GM19397 (cell line): ENCODE results near the gene FCHSD1.
A peak's percentile ranks its signal among the peaks of the same experiment; 100 is the strongest.

Experiments used
- ATAC-seq: cut with Tn5 transposase; IDR thresholded peaks from one replicate; pipeline ENCODE4 v1.9.1; 2021; ENCODE audit warnings: mild to moderate bottlenecking, moderate library complexity; ENCODE audit not compliant: unreplicated experiment

FCHSD1 gene

DNA sequence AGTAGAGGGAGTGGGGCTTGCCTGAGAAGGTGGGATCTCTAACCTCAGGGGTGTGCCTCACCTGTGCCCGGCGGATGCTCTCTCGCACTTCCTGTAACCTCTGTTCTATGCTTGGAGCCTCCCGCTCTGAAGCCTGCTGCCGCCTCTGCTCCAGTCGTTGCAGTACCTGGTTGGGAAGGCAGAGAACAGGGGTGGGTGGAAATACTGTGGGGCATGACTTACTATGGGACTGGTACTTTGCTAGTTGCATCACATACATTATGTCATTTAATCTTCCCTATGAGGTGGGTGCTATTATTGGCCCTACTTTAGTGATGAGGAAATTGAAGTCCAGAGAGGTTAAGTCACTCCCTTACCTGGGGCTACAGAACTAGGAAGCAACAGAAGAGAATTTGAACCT, 5.2 kb downstream of the FCHSD1 start:
- no peak for ATAC-seq

DNA sequence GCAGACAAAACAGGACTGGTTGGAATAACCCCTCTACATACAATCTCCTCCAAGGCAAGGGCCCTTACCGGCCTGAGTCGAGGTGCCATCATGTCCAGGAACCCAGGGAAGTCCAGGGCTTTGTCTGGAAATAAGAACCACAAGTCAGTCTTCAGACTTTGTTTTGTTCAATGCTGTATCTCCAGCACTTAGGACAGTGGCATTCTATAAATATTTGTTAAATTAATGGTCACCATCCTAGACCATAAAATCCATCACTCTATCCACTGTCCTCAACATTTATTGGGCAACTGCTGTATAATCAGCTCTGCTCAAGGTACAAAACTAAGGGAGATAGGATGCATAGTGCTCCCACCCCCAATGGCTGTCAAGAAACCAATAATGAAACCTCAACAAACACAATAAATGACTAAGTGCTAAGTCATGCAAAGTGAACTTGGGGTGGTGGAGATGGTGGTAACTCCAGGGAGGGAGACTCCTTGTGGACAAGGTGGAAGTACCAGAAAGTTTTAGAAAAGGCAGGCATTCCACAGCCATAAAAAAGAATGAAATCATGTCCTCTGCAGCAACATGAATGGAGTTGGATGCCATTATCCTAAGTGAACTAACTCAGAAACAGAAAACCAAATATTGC, 9.5 kb downstream of the FCHSD1 start:
- ATAC-seq = peak; percentile 35

DNA sequence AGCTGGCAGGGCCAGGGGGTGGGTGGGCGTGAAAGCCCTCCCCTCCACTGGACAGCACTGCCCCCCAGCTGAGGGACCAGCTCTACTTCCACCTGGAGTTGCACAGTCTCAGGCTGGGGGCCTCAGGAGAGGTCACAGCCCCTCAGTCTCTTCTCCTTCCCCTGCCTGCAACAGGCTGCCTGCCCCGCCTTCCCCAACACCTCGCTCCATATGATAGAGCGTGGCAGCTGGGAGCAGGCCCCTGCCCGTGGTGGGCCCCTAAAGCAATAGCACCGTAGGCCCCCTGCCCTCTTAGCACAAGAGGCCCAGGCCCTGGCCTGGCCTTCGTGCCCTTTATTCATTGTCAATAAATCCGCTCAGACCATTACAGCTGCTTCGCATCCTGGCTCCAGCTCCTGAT, 10.5 kb downstream of the FCHSD1 start:
- no peak for ATAC-seq

DNA sequence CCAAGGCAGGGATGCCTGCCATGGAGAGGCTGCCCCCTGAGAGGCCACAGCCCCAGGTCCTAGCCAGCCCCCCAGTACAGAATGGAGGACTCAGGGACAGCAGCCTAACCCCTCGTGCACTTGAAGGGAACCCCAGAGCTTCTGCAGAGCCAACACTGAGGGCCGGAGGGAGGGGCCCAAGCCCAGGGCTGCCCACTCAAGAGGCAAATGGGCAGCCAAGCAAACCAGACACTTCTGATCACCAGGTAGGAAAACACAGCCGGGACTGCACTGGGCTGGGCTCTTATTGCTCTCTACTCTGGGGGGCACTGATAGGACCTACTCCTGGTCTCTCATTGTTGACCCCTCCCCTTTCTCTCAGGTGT, 11.2 kb downstream of the FCHSD1 start:
- no peak for ATAC-seq

DNA sequence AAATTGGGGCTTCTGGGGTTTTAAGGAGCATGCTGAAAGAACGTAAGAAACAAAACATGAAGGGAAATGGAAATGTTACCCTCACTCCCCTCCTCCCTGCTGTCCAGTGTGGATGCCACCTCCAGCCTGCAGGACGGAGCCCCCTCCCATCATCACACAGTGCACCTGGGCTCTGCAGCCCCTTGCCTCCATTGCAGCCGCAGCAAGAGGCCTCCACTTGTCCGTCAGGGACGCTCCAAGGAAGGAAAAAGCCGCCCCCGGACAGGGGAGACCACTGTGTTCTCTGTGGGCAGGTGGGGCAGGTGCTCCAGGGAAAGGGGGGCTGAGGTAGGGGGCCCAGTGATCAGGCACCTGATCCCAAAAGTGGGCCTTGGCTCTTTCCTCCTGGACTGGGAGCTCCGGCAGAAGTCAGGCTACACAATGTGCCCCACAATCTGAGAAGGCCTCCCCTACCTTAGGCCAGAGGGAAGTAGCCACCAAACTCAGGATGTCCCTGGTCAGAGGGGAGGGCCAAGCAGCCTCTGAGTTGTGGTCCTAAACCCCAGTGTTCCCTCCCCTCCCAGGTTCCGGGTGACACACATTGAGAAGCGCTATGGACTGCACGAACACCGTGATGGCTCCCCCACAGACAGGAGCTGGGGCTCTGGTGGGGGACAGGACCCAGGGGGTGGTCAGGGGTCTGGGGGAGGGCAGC, 11.7 kb downstream of the FCHSD1 start:
- no peak for ATAC-seq

DNA sequence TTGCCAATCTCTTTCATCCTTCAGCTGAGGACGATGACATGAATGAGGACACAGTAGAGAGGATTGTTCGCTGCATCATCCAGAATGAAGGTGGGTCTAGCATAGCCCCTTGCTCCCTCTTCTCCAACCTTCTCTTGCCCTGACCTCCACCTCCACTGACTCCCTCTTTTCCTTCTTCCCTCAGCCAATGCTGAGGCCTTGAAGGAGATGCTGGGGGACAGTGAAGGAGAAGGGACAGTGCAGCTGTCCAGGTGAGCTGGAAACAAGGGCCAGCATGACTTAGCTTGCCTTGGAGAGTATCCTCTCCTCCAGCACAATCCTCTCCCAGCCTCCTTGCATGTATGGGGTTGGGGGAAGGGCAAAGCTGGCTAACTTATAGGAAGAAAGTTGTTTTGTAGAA, 12.4 kb downstream of the FCHSD1 start:
- no peak for ATAC-seq

DNA sequence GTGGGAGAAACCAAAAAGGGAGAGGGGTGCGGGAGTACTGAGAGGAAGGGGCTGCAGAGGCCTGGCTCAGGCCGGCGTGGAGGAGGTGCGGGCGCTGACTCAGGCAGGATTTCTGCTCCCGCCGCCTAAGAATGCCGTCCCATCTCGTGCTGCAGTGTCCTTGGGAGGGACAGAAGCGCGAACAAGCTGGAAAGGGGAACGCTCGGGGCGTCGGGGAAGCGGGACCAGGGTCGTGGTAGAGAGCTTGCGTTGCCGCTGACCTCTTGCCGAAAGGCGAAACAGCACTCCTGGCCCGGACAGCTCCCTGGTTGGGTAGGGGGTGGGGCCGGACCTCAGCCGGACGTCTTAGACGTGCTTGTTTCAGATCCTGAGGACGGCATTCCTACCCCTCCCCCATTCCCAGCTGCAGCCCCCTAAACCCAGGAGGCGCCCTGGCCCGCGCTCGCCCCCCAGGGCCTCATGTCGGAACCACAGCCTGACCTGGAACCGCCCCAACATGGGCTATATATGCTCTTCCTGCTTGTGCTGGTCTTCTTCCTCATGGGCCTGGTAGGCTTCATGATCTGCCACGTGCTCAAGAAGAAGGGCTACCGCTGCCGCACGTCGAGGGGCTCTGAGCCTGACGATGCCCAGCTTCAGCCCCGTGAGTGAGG, 13.3 kb downstream of the FCHSD1 start:
- no peak for ATAC-seq

DNA sequence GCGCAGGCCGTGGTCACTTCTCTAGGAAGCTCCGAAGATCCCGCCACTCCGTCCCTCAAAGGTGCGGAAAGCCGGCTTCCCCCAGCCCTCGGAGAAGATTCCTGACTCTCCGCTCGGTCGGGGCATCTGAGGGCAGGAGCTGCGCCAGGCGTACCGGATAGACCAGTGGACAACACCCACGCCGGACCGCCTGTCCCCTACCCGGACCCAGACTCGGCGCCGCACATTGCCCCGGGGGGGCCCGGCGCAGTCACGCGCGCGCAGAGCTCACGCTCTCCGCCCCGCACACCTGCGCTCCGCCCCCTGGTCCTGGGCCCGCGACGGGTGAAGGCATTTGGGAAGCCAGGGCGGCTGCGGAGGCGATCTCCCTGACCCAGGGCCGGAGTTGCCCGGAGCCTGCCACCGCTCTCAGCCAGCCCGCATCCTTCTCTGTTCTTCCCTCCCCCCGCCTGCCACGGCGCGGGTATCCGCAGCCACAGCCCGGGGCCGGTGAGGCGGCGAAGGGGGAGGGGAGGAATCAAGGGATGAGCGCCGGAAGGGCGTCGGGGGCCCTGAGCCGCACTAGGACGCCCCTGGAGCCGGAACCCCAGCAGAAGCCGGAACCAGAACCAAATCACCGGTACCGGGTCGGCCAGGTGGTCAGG, 14.0 kb downstream of the FCHSD1 start:
- peak; percentile 22 for ATAC-seq

DNA sequence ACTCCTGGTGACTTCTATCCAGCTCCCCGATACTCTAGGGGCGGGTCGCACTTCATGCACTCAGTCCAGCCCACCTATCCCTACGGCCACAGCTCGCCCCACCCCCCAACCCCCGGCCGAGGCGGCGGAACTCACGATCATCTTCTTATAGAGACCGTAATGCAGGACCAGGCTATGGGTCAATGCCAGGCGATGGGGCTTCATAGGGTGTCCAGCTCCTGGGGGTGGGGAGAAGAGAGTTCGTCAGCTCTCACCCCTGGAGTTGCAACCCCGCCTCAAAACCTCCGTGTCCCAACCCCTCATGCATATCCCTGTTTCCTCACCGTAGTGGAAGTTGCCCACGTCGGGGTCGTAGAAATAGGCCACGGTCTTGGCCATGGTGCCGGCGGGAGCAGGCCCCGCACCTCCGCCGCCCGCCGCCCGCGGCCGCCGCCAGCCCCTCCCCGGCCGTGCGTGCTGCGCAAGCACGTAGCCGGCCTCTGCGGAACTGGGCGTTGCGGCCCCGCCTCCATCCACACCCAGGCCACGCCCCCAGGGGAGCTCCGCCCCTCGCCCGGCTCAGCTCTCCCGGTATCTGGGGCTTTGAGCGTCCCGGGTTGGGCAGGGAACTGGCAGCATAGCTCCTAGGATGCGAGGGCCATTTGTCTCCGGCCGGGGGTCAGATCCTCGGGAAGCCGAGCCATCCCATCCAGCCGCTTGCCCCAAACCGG, 14.7 kb downstream of the FCHSD1 start, which contains the start of the genes HDAC3 and RELL2:
HDAC3 (minus strand) TSS at position 437 of the 710 bp plus-strand sequence; CDS start at position 378, 59 bp downstream.
RELL2 (plus strand) TSS at position 585 of the 710 bp plus-strand sequence. CDS start 1,229 bp downstream, outside the sequence.
- peak; percentile 82 for ATAC-seq

DNA sequence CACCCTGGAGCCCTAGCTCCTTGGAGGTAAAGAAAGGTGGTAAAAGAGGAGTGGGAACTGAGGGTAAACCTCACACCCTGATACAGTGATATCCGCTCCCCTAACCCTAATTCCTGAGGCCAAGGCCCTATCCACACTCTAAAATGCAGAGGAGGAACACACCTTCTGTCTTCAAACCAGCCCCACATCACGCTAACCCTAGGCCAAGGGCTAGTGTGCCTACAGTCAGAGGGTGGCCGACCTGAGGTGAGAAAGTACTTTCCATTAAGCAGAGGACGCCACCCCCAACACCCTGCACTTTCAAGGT, 15.2 kb downstream of the FCHSD1 start:
- no peak for ATAC-seq

DNA sequence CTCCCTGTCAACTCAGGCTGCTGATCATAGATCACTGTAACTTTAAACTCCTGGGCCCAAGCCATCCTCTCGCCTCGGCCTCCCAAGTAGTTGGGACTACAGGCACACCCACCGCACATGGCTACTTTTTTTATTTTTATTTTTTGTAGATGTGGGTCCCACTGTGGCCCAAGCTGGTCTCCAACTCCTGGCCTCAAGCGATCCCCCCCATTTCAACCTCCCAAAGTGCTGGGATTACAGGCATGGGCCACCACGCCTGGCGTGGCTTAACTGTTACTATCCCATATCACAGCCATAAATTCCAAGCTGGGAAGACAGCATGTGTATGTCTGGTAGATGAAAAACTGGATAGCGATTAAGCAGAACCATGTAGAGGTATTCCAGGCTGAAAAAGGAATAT, 15.6 kb downstream of the FCHSD1 start:
- ATAC-seq = no peak

DNA sequence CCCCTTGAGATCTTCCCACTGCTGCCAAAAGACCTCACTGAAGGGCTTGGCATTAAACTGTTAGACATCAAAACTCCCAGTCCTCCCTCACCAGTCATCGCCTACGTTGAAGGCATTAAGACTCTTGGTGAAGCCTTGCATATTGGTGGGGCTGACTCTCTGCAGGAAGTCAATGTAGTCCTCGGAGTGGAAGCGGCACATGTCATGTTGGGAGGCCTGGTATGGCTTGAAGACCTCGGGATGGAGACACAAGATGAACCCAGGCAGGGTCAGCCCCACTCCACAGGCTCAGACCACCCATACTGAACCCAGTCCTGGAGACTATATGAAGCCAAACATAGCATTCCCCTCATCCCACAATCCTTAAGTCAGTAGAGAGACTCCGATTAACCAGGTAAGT, 16.5 kb downstream of the FCHSD1 start:
- no peak for ATAC-seq

DNA sequence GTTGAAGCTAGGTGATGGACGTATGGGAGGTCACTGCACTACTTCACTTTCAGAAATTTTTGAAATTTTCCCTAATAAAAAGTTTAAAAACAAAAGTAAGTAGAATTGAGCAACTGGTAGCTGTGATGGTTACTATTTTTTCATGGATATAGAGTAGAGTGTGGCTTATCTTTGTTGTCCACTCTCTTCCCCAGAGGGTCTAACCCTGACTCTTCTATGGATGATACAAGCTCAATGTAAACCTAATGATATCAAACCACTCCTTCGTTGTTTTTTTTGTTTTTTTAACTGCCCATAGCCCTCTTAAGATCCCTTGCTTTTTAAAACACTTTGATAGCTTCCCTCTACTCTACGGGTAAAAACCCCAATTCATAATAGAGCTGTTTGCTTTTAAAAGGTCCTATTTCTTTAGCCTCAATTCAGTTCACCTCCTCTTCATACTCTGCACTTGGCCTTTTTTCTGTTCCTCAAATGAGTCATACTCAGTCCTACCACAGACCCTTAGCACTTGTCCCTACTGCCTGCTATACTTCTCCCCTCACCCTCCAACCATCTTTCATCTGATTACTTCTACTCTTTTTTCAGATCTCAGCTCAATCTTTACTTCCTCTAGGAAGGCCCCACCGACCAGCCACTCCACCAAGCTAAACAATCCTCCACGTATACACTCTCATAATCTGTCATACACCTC, 17.2 kb downstream of the FCHSD1 start:
- ATAC-seq = peak; percentile 47

DNA sequence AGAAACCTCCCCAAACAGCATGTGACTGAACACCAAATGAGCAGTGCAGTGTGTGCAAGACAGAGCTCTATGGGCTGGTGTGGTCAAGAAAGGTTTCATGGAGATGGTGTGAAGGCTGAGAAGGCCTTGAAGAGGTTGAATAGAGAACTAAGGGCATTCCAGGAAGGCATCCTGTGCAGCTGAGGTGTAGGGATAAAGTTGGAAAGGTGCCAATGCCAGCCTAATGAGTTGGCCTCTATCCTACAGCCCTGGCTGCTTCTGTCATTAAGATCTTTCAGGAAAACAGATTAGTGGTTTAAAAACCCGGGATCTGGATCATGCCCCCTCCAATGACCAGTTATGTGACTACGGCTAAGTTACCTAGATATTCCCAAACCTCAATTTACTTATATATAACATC, 18.6 kb downstream of the FCHSD1 start:
- no peak for ATAC-seq

DNA sequence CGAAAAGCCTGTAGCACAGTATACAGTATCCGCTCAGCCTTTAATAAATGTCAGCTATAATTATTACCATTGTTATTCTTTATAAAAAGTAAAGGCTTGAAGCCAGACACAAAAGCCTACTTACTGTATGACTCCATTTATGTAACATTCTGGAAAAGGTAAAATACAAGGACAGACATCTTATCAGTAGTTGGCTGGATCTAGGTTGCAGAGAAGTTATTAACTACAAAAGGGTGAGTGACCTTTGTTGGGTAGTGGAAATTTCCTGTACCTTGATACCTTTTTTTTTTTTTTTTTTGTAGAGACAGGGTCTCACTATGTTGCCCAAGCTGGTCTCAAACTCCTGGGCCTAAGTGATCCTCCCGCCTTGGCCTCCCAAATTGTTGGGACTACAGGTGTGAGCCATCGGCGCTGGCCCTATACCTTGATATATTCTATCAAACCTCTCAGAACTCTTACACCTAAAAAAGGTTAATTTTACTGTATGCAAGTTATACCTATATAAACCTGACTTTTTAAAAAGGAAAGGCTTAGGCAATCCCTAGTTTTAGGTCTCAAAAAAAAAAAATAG, 20.6 kb downstream of the FCHSD1 start:
- ATAC-seq = no peak

DNA sequence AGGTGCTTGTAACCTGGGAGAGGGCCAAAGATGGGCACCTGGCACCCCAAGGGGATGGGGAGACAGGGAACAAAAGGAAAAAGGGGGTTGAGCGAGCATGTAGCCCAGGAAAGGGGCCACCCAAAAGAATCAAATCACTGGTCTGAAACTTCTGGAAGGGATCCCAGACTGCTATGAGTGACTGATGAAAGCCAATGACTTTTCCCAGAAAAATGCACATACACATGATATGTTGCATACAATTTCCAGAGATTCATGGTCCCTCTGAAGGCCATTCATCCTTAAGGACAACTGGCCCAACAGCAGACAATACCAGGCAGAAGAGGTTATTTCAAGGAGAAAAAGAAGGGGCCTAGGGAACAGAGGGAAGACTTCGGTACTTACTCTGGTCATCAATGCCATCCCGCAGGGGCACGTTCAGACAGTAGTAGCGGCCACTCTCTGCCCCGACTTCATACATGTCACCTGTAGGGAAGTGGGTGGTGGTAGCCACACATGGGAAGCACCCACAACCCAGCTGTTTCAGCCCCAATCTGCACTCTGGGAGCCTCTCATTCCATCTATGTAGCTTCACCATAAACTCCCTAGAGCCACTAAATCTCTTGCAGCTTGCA, 22.9 kb downstream of the FCHSD1 start:
- no peak for ATAC-seq

DNA sequence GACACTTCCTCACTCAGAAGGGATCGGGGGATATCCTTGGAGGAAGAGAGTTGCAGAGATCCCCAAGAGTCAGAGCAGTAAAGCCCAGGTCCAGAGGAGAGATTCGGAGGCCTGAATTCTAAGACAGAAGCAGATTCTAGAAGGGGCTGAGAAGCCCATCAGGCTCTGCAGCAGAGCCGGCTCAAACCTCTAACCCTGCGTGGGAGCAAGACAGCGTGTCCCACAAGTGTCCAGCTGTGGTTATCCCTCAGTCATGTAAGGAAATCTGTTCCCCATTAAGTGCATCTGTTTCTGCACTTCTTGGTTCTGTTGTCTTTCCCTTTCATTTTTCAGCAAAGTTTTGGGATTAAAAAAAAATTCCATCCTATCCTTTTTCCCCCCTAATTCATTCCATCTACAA, 27.6 kb downstream of the FCHSD1 start:
- ATAC-seq = no peak

DNA sequence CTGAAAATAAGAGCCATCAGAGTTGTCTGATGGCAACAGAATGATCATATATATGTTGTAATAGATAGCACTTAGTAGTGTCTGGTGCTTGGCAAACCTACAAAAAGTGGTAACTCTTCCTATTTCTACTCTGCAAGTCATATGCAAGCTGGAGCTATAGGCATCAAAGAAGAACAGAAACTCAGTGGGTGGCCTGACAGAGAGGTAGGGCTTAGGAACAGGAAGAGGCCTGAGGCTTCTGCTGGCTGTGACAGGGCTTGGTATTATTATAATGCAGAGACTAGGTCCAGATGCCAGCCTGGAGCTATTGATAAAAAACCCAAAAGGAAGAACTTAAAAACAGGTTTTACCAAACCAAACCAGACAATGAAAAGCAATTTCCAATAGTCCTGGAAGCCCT, 28.0 kb downstream of the FCHSD1 start:
- peak; percentile 30 for ATAC-seq

DNA sequence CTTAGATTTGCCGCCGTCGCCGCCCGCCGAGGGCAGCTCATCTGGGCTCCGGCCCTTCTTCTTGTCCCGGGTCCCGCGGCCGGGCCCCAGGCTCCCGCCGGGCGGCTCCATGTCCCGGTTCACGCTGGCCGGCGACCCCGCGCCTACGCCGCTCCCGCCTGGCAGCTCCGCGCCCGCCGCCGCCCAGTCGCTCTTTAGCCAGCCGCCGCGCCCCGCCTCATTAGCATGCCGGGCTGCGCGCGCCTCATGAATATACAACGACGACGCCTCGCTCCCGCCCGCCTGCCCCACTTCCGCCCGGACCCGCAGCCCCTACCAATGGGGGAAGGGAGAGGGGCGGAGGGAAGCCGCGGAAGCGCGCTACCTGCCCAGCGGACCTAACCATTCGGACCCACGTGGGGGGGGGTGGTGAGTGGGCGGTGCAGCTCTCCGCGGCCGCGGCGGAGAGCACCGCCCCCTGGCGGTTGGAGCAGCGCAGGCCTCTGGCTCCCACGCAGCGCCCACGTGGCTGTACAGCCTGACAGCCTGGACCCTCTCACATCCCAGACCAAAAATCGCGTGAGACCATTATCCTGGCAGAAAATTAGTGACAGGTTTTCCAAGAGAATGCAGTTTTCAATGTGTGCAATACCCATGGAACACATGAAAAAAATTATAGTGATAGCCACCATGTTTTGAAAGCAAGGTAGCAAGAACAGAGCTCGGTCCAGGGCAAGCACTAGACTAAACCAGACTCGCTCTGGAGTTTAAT, 32.2 kb downstream of the FCHSD1 start, which contains the start of gene DIAPH1:
DIAPH1 (minus strand) TSS at position 197 of the 751 bp plus-strand sequence; CDS start at position 111, 86 bp downstream.
- peak; percentile 88 for ATAC-seq
